HCT116 (cell line): ENCODE measurements around the gene SLC34A3. TPM values are rescaled to one million over a fixed set of nuclear protein-coding genes. Genes with fewer than 3 reads are reported as not detected.

Experiments used
- ATAC-seq: fragments of 200-7000 bp; cut with Tn5 transposase; 2 replicates; pipeline ENCODE4 v1.9.1; 2020; ENCODE audit warnings: mild to moderate bottlenecking, moderate library complexity
- BruUV-seq: library from RNA; stranded (reverse); fragments of 400-500 nt; replicated peaks from 2 replicates; lab custom pipeline; 2021; lab: Mats Ljungman, UMichigan
- CTCF ChIA-PET: fragments of 300-600 bp; sonication (Branson Sonifier 250); formaldehyde crosslinking; loops from one replicate; lab custom pipeline; 2021; ENCODE audit warnings: antibody characterized with exemption; lab: Charles Lee
- POLR2A ChIA-PET: fragments of 300-600, 350-600 bp; sonication (Branson Sonifier 250); formaldehyde crosslinking; loops from one replicate; lab custom pipeline; 2021; ENCODE audit warnings: antibody characterized with exemption; lab: Charles Lee
- RAD21 ChIA-PET, 2 experiments: fragments of 300-600 bp; sonication (Branson Sonifier 250); formaldehyde crosslinking; loops; one replicate each; lab custom pipeline; 2023; ENCODE audit warnings: low total read pairs in 2 of 2; ENCODE audit not compliant: uncharacterized antibody in 2 of 2, unreplicated experiment in 2 of 2, low non-redundant PET in 1 of 2; lab: Charles Lee
- DNase-seq: peaks from one replicate; pipeline ENCODE4 v3.0.0-alpha.2; 2010; ENCODE audit warnings: low read depth, low spot score
- H2AFZ ChIP-seq: fragments of 200-600 bp; shearing (Covaris generic), sonication (generic); 2 replicates; pipeline ENCODE4 v1.6.1; 2017; ENCODE audit warnings: low read depth, mixed run types, mixed read lengths, antibody characterized with exemption, low read length; ENCODE audit not compliant: poor library complexity, severe bottlenecking
- H3K27ac ChIP-seq: 2 replicates; pipeline ENCODE4 v1.5.1; 2012; ENCODE audit warnings: low read depth, low read length
- H3K27me3 ChIP-seq: fragments of 200-600 bp; sonication (generic); 2 replicates; pipeline ENCODE4 v1.6.1; 2016; ENCODE audit warnings: mixed run types, low read length, mixed read lengths; ENCODE audit not compliant: insufficient read depth
- H3K36me3 ChIP-seq, 2 experiments: fragments of 200-500 bp in 1 of 2; fragments of 200-600 bp in 1 of 2; sonication (Bioruptor generic) in 1 of 2; sonication (generic) in 1 of 2; 2 replicates each; pipeline versions ENCODE4 v1.5.1 to v1.6.1; 2014 to 2016; ENCODE audit warnings: low read length in 2 of 2, inconsistent platforms in 1 of 2, mixed read lengths in 1 of 2, mixed run types in 1 of 2; ENCODE audit not compliant: insufficient read depth in 2 of 2, control insufficient read depth in 1 of 2
- H3K4me1 ChIP-seq, 2 experiments: fragments of 200-600 bp in 1 of 2; sonication (generic) in 1 of 2; 2 replicates each; pipeline versions ENCODE4 v1.5.1 to v1.6.1; 2012 to 2017; ENCODE audit warnings: low read length in 2 of 2, inconsistent platforms in 1 of 2, mild to moderate bottlenecking in 1 of 2, mixed read lengths in 1 of 2, mixed run types in 1 of 2, moderate library complexity in 1 of 2; ENCODE audit not compliant: insufficient read depth in 2 of 2, control insufficient read depth in 1 of 2
- H3K4me2 ChIP-seq: fragments of 200-600 bp; sonication (generic); 2 replicates; pipeline ENCODE4 v1.6.1; 2017; ENCODE audit warnings: mixed run types, low read length, mixed read lengths
- H3K4me3 ChIP-seq, 2 experiments: fragments of 200-600 bp in 1 of 2; sonication (generic) in 1 of 2; replicated peaks in 1 of 2; 2 replicates each; pipeline ENCODE4 v1.5.1; 2011 to 2016; ENCODE audit warnings: low read length in 2 of 2, control low read depth in 1 of 2, low read depth in 1 of 2, mild to moderate bottlenecking in 1 of 2, mixed read lengths in 1 of 2, mixed run types in 1 of 2
- H3K79me2 ChIP-seq: fragments of 200-600 bp; sonication (generic); 2 replicates; pipeline ENCODE4 v1.6.1; 2017; ENCODE audit warnings: mild to moderate bottlenecking, mixed run types, low read length, moderate library complexity, mixed read lengths; ENCODE audit not compliant: insufficient read depth
- H3K9ac ChIP-seq: fragments of 200-600 bp; sonication (generic); 2 replicates; pipeline ENCODE4 v1.6.1; 2016; ENCODE audit warnings: low read length, mixed read lengths
- H3K9me2 ChIP-seq: fragments of 200-600 bp; sonication (generic), shearing (Covaris generic); 2 replicates; pipeline ENCODE4 v1.6.1; 2017; ENCODE audit warnings: mixed run types, mild to moderate bottlenecking, moderate library complexity; ENCODE audit not compliant: insufficient read depth
- H3K9me3 ChIP-seq, 2 experiments: fragments of 200-500 bp in 1 of 2; fragments of 200-600 bp in 1 of 2; sonication (Bioruptor generic) in 1 of 2; sonication (generic) in 1 of 2; 2 replicates each; pipeline ENCODE4 v1.6.1; 2014 to 2017; ENCODE audit warnings: low read length in 2 of 2, mixed read lengths in 2 of 2, inconsistent platforms in 1 of 2, low read depth in 1 of 2, mild to moderate bottlenecking in 1 of 2, mixed run types in 1 of 2, moderate library complexity in 1 of 2; ENCODE audit not compliant: control insufficient read depth in 1 of 2, insufficient read depth in 1 of 2
- H4K20me1 ChIP-seq: fragments of 200-600 bp; sonication (generic), shearing (Covaris generic); 2 replicates; pipeline ENCODE4 v1.6.1; 2017; ENCODE audit warnings: mixed run types, mild to moderate bottlenecking, moderate library complexity; ENCODE audit not compliant: insufficient read depth
- CBX3 ChIP-seq: IDR thresholded peaks from 2 replicates; pipeline ENCODE4 v1.6.1; 2012; ENCODE audit warnings: low read depth
- CEBPB ChIP-seq: IDR thresholded peaks from 2 replicates; pipeline ENCODE4 v1.6.1; 2012; ENCODE audit warnings: low read depth
- EGR1 ChIP-seq: IDR thresholded peaks from 2 replicates; pipeline ENCODE4 v1.6.1; 2012; ENCODE audit warnings: low read depth
- ELF1 ChIP-seq: IDR thresholded peaks from 2 replicates; pipeline ENCODE4 v1.6.1; 2012; ENCODE audit warnings: low read depth, borderline replicate concordance
- EZH2 ChIP-seq: fragments of 200-600 bp; sonication (generic); IDR thresholded peaks from 2 replicates; pipeline ENCODE4 v1.6.1; 2017; ENCODE audit warnings: antibody characterized with exemption, mixed run types
- EZH2phosphoT487 ChIP-seq: fragments of 200-600 bp; IDR thresholded peaks from 2 replicates; pipeline ENCODE4 v1.6.1; 2018; ENCODE audit warnings: antibody characterized with exemption, borderline replicate concordance
- FOSL1 ChIP-seq: IDR thresholded peaks from 2 replicates; pipeline ENCODE4 v1.6.1; 2012; ENCODE audit warnings: low read depth
- JUND ChIP-seq: IDR thresholded peaks from 2 replicates; pipeline ENCODE4 v1.6.1; 2012
- POLR2A ChIP-seq: IDR thresholded peaks from 2 replicates; pipeline ENCODE4 v1.7.0; 2011; ENCODE audit warnings: borderline replicate concordance; ENCODE audit not compliant: insufficient read depth, insufficient read length; ENCODE audit errors: extremely low read depth
- RAD21 ChIP-seq: IDR thresholded peaks from 2 replicates; pipeline ENCODE4 v1.6.1; 2012; ENCODE audit warnings: low read depth, mild to moderate bottlenecking
- SIN3A ChIP-seq: IDR thresholded peaks from 2 replicates; pipeline ENCODE4 v1.6.1; 2012; ENCODE audit warnings: low read depth
- SP1 ChIP-seq: IDR thresholded peaks from 2 replicates; pipeline ENCODE4 v1.6.1; 2012; ENCODE audit warnings: low read depth
- YY1 ChIP-seq: IDR thresholded peaks from 2 replicates; pipeline ENCODE4 v1.6.1; 2011; ENCODE audit warnings: low read length, low read depth, moderate library complexity, mild to moderate bottlenecking; ENCODE audit not compliant: insufficient replicate concordance; ENCODE audit errors: extremely low read depth
- ZFX ChIP-seq: fragments of 450-650 bp; IDR thresholded peaks from 2 replicates; pipeline ENCODE4 v1.6.1; 2017
- intact Hi-C: fragments of 100-400 bp; cut with micrococcal nuclease; formaldehyde crosslinking; loops from 2 replicates; pipeline ENCODE4 v1.10.0; 2022
- total RNA-seq: library from RNA; stranded (reverse); gene quantifications from one replicate; pipeline ENCODE4 v1.2.1, GENCODE V29; 2021; ENCODE audit not compliant: unreplicated experiment
- TF ChIP-seq, protein P1 (sequence below): IDR thresholded peaks from 2 replicates; pipeline ENCODE4 v1.6.1; 2012
- TF ChIP-seq, protein P2 (sequence below): IDR thresholded peaks from 2 replicates; pipeline ENCODE4 v1.6.1; 2011; ENCODE audit warnings: mild to moderate bottlenecking, low read length, moderate library complexity; ENCODE audit not compliant: insufficient replicate concordance; ENCODE audit errors: extremely low read depth
- TF ChIP-seq, protein P3 (sequence below): IDR thresholded peaks from 2 replicates; pipeline ENCODE4 v1.6.1; 2012; ENCODE audit warnings: low read depth
- TF ChIP-seq, protein P4 (sequence below), 3 experiments: fragments of 200-600 bp in 1 of 3; sonication (generic) in 1 of 3; IDR thresholded peaks in 2 of 3; conservative IDR thresholded peaks in 1 of 3; 2 replicates each; pipeline ENCODE4 v1.5.1; 2012 to 2017; ENCODE audit warnings: low read depth in 2 of 3, low read length in 2 of 3, antibody characterized with exemption in 1 of 3, borderline replicate concordance in 1 of 3, control low read depth in 1 of 3, mild to moderate bottlenecking in 1 of 3, mixed read lengths in 1 of 3, mixed run types in 1 of 3, moderate library complexity in 1 of 3; ENCODE audit not compliant: insufficient read depth in 1 of 3
- TF ChIP-seq, protein P5 (sequence below): IDR thresholded peaks from 2 replicates; pipeline ENCODE4 v1.6.1; 2012

The SLC34A3 gene
- total RNA-seq, 1 experiment from 2014 or later, result 0.15 TPM

DNA sequence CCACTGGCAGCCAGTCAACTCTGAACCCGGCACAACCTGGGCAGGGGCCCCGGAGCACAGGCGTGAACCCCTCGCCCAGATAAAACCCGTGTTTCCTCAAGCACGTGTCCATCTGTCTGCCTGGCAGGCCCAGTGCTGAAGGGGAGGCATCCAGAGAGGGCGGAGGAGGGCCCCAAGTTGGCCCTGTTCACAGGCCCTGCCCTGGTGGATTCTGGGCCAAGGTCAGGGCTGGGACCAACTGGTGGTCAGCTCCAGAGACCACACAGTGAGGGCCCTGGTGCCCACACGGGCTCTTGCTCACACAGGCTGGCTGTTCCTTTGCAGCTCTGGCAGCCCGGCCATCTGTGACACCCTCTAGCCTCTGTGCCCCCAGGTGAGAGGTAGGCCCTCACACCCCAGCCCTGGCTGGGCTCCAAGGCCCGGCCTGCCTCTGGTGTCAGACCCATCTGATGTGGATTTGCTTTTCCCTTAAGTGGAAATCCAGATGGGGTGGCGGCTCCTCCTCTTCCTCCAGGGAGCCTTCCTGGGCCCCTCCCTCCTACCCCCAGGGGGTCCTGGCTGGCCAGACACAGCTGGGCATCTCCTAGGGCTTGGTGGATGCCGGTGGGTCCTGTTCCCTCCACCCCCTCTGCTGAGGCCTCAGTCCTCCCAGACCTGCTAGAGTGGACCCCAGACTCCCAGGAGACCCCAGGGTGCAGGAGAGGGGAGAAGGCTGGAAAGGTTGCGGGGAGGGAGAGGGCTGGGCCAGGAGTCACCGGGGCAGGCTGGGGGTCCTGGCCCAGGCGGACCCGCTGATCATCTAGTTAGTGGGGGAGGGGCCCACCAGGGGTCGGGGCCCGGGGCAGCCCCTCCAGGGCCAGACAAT, 19.9 kb downstream of the SLC34A3 start:
- Histone ChIP-seq H4K20me1 (no peaks in the 10 kb centered on the region), H3K9ac (no peak overlapping the region), H3K4me2 (no peak overlapping the region), H3K79me2 (peaks cover 4% of the 10 kb centered on the region), H3K4me1 (peaks cover 15 to 30% of the 10 kb centered on the region in 2 experiments), H3K9me3 (no peaks in the 10 kb centered on the region), H3K36me3 (no peaks in the 10 kb centered on the region), H3K4me3 (no peak overlapping the region), H2AFZ (no peak overlapping the region), H3K27me3 (no peaks in the 10 kb centered on the region), H3K27ac (no peak overlapping the region), H3K9me2 (no peaks in the 10 kb centered on the region)
- no peak for DNase-seq
- CTCF ChIA-PET, result interaction anchor here (1.1 kb wide), 1 partner anchor 14 kb away, joined by 4 read pairs; no protein-coding TSS in a partner anchor
- intact Hi-C loops, result no loop called here
- RAD21 ChIA-PET, result no interaction called here
- BruUV-seq, result no TSS peak
- POLR2A ChIA-PET, result interaction anchor here (1.4 kb wide), 1 partner anchor 10 kb away, joined by 6 read pairs; the partner anchor contains the start of gene TUBB4B
- ATAC-seq, result no peak
- TF ChIP-seq ZFX, result no peak
- TF ChIP-seq, protein P1, sequence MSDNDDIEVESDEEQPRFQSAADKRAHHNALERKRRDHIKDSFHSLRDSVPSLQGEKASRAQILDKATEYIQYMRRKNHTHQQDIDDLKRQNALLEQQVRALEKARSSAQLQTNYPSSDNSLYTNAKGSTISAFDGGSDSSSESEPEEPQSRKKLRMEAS, result no peak
- TF ChIP-seq RAD21, result no peak
- no peak for TF ChIP-seq FOSL1
- TF ChIP-seq SP1, result no peak
- no peak for TF ChIP-seq SIN3A
- TF ChIP-seq, protein P2, sequence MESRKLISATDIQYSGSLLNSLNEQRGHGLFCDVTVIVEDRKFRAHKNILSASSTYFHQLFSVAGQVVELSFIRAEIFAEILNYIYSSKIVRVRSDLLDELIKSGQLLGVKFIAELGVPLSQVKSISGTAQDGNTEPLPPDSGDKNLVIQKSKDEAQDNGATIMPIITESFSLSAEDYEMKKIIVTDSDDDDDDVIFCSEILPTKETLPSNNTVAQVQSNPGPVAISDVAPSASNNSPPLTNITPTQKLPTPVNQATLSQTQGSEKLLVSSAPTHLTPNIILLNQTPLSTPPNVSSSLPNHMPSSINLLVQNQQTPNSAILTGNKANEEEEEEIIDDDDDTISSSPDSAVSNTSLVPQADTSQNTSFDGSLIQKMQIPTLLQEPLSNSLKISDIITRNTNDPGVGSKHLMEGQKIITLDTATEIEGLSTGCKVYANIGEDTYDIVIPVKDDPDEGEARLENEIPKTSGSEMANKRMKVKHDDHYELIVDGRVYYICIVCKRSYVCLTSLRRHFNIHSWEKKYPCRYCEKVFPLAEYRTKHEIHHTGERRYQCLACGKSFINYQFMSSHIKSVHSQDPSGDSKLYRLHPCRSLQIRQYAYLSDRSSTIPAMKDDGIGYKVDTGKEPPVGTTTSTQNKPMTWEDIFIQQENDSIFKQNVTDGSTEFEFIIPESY, result no peak
- TF ChIP-seq POLR2A, result no peak
- TF ChIP-seq ELF1, result no peak
- TF ChIP-seq, protein P3, sequence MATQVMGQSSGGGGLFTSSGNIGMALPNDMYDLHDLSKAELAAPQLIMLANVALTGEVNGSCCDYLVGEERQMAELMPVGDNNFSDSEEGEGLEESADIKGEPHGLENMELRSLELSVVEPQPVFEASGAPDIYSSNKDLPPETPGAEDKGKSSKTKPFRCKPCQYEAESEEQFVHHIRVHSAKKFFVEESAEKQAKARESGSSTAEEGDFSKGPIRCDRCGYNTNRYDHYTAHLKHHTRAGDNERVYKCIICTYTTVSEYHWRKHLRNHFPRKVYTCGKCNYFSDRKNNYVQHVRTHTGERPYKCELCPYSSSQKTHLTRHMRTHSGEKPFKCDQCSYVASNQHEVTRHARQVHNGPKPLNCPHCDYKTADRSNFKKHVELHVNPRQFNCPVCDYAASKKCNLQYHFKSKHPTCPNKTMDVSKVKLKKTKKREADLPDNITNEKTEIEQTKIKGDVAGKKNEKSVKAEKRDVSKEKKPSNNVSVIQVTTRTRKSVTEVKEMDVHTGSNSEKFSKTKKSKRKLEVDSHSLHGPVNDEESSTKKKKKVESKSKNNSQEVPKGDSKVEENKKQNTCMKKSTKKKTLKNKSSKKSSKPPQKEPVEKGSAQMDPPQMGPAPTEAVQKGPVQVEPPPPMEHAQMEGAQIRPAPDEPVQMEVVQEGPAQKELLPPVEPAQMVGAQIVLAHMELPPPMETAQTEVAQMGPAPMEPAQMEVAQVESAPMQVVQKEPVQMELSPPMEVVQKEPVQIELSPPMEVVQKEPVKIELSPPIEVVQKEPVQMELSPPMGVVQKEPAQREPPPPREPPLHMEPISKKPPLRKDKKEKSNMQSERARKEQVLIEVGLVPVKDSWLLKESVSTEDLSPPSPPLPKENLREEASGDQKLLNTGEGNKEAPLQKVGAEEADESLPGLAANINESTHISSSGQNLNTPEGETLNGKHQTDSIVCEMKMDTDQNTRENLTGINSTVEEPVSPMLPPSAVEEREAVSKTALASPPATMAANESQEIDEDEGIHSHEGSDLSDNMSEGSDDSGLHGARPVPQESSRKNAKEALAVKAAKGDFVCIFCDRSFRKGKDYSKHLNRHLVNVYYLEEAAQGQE, result no peak
- no peak for TF ChIP-seq YY1
- TF ChIP-seq JUND, result no peak
- no peak for TF ChIP-seq CBX3
- TF ChIP-seq, protein P4, sequence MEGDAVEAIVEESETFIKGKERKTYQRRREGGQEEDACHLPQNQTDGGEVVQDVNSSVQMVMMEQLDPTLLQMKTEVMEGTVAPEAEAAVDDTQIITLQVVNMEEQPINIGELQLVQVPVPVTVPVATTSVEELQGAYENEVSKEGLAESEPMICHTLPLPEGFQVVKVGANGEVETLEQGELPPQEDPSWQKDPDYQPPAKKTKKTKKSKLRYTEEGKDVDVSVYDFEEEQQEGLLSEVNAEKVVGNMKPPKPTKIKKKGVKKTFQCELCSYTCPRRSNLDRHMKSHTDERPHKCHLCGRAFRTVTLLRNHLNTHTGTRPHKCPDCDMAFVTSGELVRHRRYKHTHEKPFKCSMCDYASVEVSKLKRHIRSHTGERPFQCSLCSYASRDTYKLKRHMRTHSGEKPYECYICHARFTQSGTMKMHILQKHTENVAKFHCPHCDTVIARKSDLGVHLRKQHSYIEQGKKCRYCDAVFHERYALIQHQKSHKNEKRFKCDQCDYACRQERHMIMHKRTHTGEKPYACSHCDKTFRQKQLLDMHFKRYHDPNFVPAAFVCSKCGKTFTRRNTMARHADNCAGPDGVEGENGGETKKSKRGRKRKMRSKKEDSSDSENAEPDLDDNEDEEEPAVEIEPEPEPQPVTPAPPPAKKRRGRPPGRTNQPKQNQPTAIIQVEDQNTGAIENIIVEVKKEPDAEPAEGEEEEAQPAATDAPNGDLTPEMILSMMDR (IDR thresholded peaks at IDR 0.05 in 2 of 3, conservative IDR thresholded peaks at IDR 0.05 in 1 of 3; ENCODE audit: borderline replicate concordance in 1 of 3, insufficient read depth in 1 of 3, low read depth in 2 of 3, low read length in 2 of 3), result no peak
- TF ChIP-seq EGR1, result no peak
- no peak for TF ChIP-seq CEBPB
- TF ChIP-seq EZH2phosphoT487, result no peak
- TF ChIP-seq EZH2, result no peak
- TF ChIP-seq, protein P5, sequence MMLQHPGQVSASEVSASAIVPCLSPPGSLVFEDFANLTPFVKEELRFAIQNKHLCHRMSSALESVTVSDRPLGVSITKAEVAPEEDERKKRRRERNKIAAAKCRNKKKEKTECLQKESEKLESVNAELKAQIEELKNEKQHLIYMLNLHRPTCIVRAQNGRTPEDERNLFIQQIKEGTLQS, result no peak
